ENCODE results near the gene CRTAP. TPM values are rescaled to one million over a fixed set of nuclear protein-coding genes. Genes with fewer than 3 reads are reported as not detected.

CRTAP gene
- total and polyA plus RNA-seq, 2 donors from 2014 or later, result 122 to 192 TPM

DNA sequence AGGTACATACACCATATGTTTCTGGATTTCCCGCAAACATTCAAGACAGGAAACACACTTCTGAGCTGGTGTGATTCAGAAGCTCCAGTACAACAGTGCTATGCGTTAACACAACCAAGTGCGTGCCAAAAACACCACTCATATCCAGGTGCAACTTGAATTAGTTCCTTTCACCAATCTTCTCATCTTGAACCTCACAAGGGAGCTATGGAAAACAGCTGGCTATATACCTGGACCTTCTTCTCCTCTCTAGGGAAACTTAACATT is 73.5 kb downstream of the CRTAP start:
- DNase-seq, result no peak
- TF ChIP-seq, protein P1, sequence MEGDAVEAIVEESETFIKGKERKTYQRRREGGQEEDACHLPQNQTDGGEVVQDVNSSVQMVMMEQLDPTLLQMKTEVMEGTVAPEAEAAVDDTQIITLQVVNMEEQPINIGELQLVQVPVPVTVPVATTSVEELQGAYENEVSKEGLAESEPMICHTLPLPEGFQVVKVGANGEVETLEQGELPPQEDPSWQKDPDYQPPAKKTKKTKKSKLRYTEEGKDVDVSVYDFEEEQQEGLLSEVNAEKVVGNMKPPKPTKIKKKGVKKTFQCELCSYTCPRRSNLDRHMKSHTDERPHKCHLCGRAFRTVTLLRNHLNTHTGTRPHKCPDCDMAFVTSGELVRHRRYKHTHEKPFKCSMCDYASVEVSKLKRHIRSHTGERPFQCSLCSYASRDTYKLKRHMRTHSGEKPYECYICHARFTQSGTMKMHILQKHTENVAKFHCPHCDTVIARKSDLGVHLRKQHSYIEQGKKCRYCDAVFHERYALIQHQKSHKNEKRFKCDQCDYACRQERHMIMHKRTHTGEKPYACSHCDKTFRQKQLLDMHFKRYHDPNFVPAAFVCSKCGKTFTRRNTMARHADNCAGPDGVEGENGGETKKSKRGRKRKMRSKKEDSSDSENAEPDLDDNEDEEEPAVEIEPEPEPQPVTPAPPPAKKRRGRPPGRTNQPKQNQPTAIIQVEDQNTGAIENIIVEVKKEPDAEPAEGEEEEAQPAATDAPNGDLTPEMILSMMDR (IDR thresholded peaks at IDR 0.05; ENCODE audit: borderline replicate concordance, extremely low read depth, insufficient read depth), result no peak
- H3K36me3 ChIP-seq (ENCODE audit: control insufficient read depth in 2 of 3, insufficient read depth in 3 of 3, low read length in 3 of 3), result no peaks in the 10 kb centered on the region
- no peaks in the 10 kb centered on the region for H3K9me3 ChIP-seq (ENCODE audit: control insufficient read depth in 2 of 3, insufficient read depth in 1 of 3, low read length in 3 of 3)
- H3K4me3 ChIP-seq (ENCODE audit: low read length in 3 of 3), result no peak overlapping the region
- intact Hi-C loops (cut with DNase I), result no loop called here
- H3K4me1 ChIP-seq (ENCODE audit: control insufficient read depth in 2 of 3, insufficient read depth in 2 of 3, low read depth in 1 of 3, low read length in 3 of 3), result no peaks in the 10 kb centered on the region
- no peaks in the 10 kb centered on the region for H3K27me3 ChIP-seq (ENCODE audit: control insufficient read depth, insufficient read depth, low read length)
- no peak overlapping the region for H3K27ac ChIP-seq (ENCODE audit: low read depth in 2 of 2, low read length in 2 of 2)
- FAIRE-seq, result no peak
- no peak overlapping the region for H3K9ac ChIP-seq (ENCODE audit: low read length in 3 of 3)

DNA sequence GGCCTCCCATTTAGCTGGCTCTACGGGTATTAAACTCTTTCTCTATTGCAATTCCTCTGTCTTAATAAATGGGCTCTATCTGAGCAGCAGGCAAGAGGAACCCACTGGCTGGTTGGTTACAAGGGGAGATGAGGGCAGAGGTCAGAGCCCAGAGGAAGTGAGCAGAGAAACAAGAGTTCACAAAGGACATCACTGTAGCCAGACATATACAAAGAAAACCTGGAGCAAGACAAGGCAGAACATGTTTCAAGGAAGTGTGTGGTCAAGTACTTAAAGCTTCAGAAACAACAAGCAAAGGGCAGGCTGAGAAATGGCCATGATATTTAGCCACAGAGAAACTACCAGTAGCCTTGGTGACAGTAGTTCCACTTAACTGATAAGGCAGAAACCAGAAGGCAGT is 80.5 kb downstream of the CRTAP start:
- no peaks in the 10 kb centered on the region for H3K36me3 ChIP-seq (ENCODE audit: control insufficient read depth in 2 of 3, insufficient read depth in 3 of 3, low read length in 3 of 3)
- TF ChIP-seq, protein P1 (IDR thresholded peaks at IDR 0.05; ENCODE audit: borderline replicate concordance, extremely low read depth, insufficient read depth), result no peak
- H3K27me3 ChIP-seq (ENCODE audit: control insufficient read depth, insufficient read depth, low read length), result no peaks in the 10 kb centered on the region
- DNase-seq, result no peak
- no peaks in the 10 kb centered on the region for H3K9me3 ChIP-seq (ENCODE audit: control insufficient read depth in 2 of 3, insufficient read depth in 1 of 3, low read length in 3 of 3)
- no peak for FAIRE-seq
- intact Hi-C loops (cut with DNase I), result no loop called here
- H3K27ac ChIP-seq (ENCODE audit: low read depth in 2 of 2, low read length in 2 of 2), result no peak overlapping the region
- no peaks in the 10 kb centered on the region for H3K4me1 ChIP-seq (ENCODE audit: control insufficient read depth in 2 of 3, insufficient read depth in 2 of 3, low read depth in 1 of 3, low read length in 3 of 3)
- H3K9ac ChIP-seq (ENCODE audit: low read length in 3 of 3), result no peak overlapping the region
- no peak overlapping the region for H3K4me3 ChIP-seq (ENCODE audit: low read length in 3 of 3)

DNA sequence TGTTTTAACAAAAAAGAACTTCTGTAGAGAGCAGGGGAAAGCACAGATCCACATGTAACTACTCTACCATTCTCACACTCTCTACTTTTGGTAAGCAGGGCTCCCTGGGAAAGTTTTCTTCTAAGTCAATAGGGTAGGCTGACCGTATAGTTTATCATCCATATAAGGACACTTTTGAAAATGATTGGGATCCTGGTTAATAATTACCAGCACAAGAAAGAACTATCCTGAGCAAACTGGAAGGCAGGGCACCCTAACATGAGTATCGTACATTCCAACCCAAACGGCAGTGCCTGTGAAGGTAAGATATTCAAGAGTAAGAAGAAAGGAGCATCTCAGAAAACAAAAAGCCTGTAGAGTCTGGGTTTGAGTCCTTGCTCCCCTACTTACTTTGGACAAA is 82.7 kb downstream of the CRTAP start:
- intact Hi-C loops (cut with DNase I), result no loop called here
- FAIRE-seq, result no peak

More for the DNA sequence above, 82.7 kb downstream of the CRTAP start:
- Histone ChIP-seq H3K27me3 (ENCODE audit: control insufficient read depth, insufficient read depth, low read length) (no peaks in the 10 kb centered on the region), H3K9ac (ENCODE audit: low read length in 3 of 3) (no peak overlapping the region), H3K9me3 (ENCODE audit: control insufficient read depth in 2 of 3, insufficient read depth in 1 of 3, low read length in 3 of 3) (no peaks in the 10 kb centered on the region), H3K4me1 (ENCODE audit: control insufficient read depth in 2 of 3, insufficient read depth in 2 of 3, low read depth in 1 of 3, low read length in 3 of 3) (no peaks in the 10 kb centered on the region), H3K4me3 (ENCODE audit: low read length in 3 of 3) (no peak overlapping the region), H3K36me3 (ENCODE audit: control insufficient read depth in 2 of 3, insufficient read depth in 3 of 3, low read length in 3 of 3) (no peaks in the 10 kb centered on the region), H3K27ac (ENCODE audit: low read depth in 2 of 2, low read length in 2 of 2) (no peak overlapping the region)
- DNase-seq, result no peak
- TF ChIP-seq, protein P1 (IDR thresholded peaks at IDR 0.05; ENCODE audit: borderline replicate concordance, extremely low read depth, insufficient read depth), result no peak

Other genes starting within 250 kb of the CRTAP start
- gene CCR4, start 162.4 kb upstream of the CRTAP start, total RNA-seq, result 2.3 TPM
- not detected for gene CCR4, start 162.4 kb upstream of the CRTAP start, polyA plus RNA-seq (ENCODE audit: insufficient read depth, low read depth, low replicate concordance)
- 104 TPM for gene GLB1, start 16.9 kb upstream of the CRTAP start, total RNA-seq
- 55.6 TPM for gene GLB1, start 16.9 kb upstream of the CRTAP start, polyA plus RNA-seq (ENCODE audit: insufficient read depth, low read depth, low replicate concordance)
- 17.2 TPM for gene TMPPE, start 16.9 kb upstream of the CRTAP start, total RNA-seq
- gene TMPPE, start 16.9 kb upstream of the CRTAP start, polyA plus RNA-seq (ENCODE audit: insufficient read depth, low read depth, low replicate concordance), result 0.56 TPM
- 13.8 TPM for gene SUSD5, start 104.8 kb downstream of the CRTAP start, total RNA-seq
- 1.2 TPM for gene SUSD5, start 104.8 kb downstream of the CRTAP start, polyA plus RNA-seq (ENCODE audit: insufficient read depth, low read depth, low replicate concordance)
- 18.3 TPM for gene FBXL2, start 163.4 kb downstream of the CRTAP start, total RNA-seq
- 10.8 TPM for gene FBXL2, start 163.4 kb downstream of the CRTAP start, polyA plus RNA-seq (ENCODE audit: insufficient read depth, low read depth, low replicate concordance)

Data from kidney (tissue), 14 donors.